OCI-LY7 (cell line): ENCODE data around the gene RPP30. TPM values are rescaled to one million over a fixed set of nuclear protein-coding genes. Genes with fewer than 3 reads are reported as not detected.

Experiments
- BruUV-seq: library from RNA; stranded (reverse); fragments of 400-500 nt; replicated peaks from 2 replicates; lab custom pipeline; 2021; lab: Mats Ljungman, UMichigan
- CTCF ChIA-PET: fragments of 300-600 bp; sonication (Branson Sonifier 250); formaldehyde crosslinking; loops from one replicate; lab custom pipeline; 2022; ENCODE audit warnings: antibody characterized with exemption; ENCODE audit not compliant: unreplicated experiment; lab: Charles Lee
- POLR2A ChIA-PET: fragments of 300-600 bp; sonication (Branson Sonifier 250); formaldehyde crosslinking; loops from one replicate; lab custom pipeline; 2022; ENCODE audit warnings: antibody characterized with exemption; lab: Charles Lee
- DNase-seq: peaks from one replicate; pipeline ENCODE4 v3.0.0-alpha.2; 2015; ENCODE audit warnings: low spot score
- H2AFZ ChIP-seq: fragments of 200-600 bp; sonication (generic), shearing (Covaris generic); 2 replicates; pipeline ENCODE4 v1.6.1; 2014; ENCODE audit warnings: mild to moderate bottlenecking, antibody characterized with exemption, low read length, moderate library complexity
- H3K27ac ChIP-seq: fragments of 200-600 bp; sonication (generic); 2 replicates; pipeline ENCODE4 v1.5.1; 2014; ENCODE audit warnings: mixed run types, low read depth, mild to moderate bottlenecking, moderate library complexity, low read length, inconsistent platforms; ENCODE audit not compliant: poor library complexity, severe bottlenecking
- H3K36me3 ChIP-seq: fragments of 200-600 bp; sonication (generic); 2 replicates; pipeline ENCODE4 v1.6.1; 2014; ENCODE audit warnings: mild to moderate bottlenecking, antibody characterized with exemption, low read length, moderate library complexity, mixed read lengths; ENCODE audit not compliant: insufficient read depth
- H3K4me1 ChIP-seq: fragments of 200-600 bp; sonication (generic); 2 replicates; pipeline ENCODE4 v1.5.1; 2014; ENCODE audit warnings: mild to moderate bottlenecking, low read length; ENCODE audit not compliant: insufficient read depth, poor library complexity, severe bottlenecking
- H3K4me2 ChIP-seq: fragments of 200-600 bp; sonication (generic); 2 replicates; pipeline ENCODE4 v1.6.1; 2014; ENCODE audit warnings: mild to moderate bottlenecking, low read length
- H3K4me3 ChIP-seq: fragments of 200-600 bp; sonication (generic); 2 replicates; pipeline ENCODE4 v1.5.1; 2014; ENCODE audit warnings: mild to moderate bottlenecking, low read depth, low read length; ENCODE audit not compliant: poor library complexity, severe bottlenecking
- H3K79me2 ChIP-seq: fragments of 200-600 bp; sonication (generic); 2 replicates; pipeline ENCODE4 v1.6.1; 2016; ENCODE audit warnings: low read depth, mild to moderate bottlenecking, low read length, moderate library complexity, mixed read lengths; ENCODE audit not compliant: insufficient read depth
- H3K9me2 ChIP-seq: fragments of 200-600 bp; sonication (generic); 2 replicates; pipeline ENCODE4 v1.6.1; 2016; ENCODE audit warnings: mild to moderate bottlenecking, low read length, mixed read lengths; ENCODE audit not compliant: insufficient read depth
- H3K9me3 ChIP-seq: fragments of 200-600 bp; sonication (generic); 2 replicates; pipeline ENCODE4 v1.6.1; 2014; ENCODE audit warnings: mild to moderate bottlenecking, mixed run types, low read length, mixed read lengths
- H4K20me1 ChIP-seq: fragments of 200-600 bp; sonication (generic); 2 replicates; pipeline ENCODE4 v1.6.1; 2014; ENCODE audit warnings: mild to moderate bottlenecking, antibody characterized with exemption, low read length, moderate library complexity, mixed read lengths; ENCODE audit not compliant: insufficient read depth
- CTCF ChIP-seq: fragments of 200-600 bp; sonication (generic); conservative IDR thresholded peaks from 2 replicates; pipeline ENCODE4 v1.5.1; 2014; ENCODE audit warnings: mild to moderate bottlenecking, antibody characterized with exemption, low read length, moderate library complexity, mixed read lengths
- EZH2phosphoT487 ChIP-seq: fragments of 200-600 bp; sonication (generic); IDR thresholded peaks from 2 replicates; pipeline ENCODE4 v1.6.1; 2018; ENCODE audit warnings: low read depth, borderline replicate concordance, mild to moderate bottlenecking, mixed run types, antibody characterized with exemption, low read length, moderate library complexity, mixed read lengths
- intact Hi-C: fragments of 100-400 bp; cut with micrococcal nuclease; formaldehyde crosslinking; loops from one replicate; pipeline ENCODE4 v1.10.0; 2022; ENCODE audit not compliant: unreplicated experiment
- total RNA-seq, 2 experiments: library from RNA; depleted of rRNA in 1 of 2; stranded (reverse); fragments of >200 nt in 1 of 2; shearing (Covaris generic) in 1 of 2; gene quantifications; 2 replicates each; pipeline ENCODE4 v1.2.3, GENCODE V29; 2014 to 2022

The RPP30 gene
- total RNA-seq, 2 experiments from 2014 or later = 34.3 to 50.4 TPM

GRCh38 chr10:90925079-90926029 lies 53.6 kb downstream of the RPP30 start:
- no peak overlapping the region for H3K4me3 ChIP-seq
- TF ChIP-seq EZH2phosphoT487 = no peak
- TF ChIP-seq CTCF = no peak
- H3K9me3 ChIP-seq = no peaks in the 10 kb centered on the region
- H3K36me3 ChIP-seq = no peaks in the 10 kb centered on the region
- H4K20me1 ChIP-seq = no peaks in the 10 kb centered on the region
- no peak overlapping the region for H2AFZ ChIP-seq
- H3K4me1 ChIP-seq = no peaks in the 10 kb centered on the region
- no peaks in the 10 kb centered on the region for H3K9me2 ChIP-seq
- intact Hi-C loops = no loop called here
- no peak overlapping the region for H3K4me2 ChIP-seq
- no peak overlapping the region for H3K27ac ChIP-seq
- POLR2A ChIA-PET = interaction anchor here (1.0 to 1.1 kb wide), 2 partner anchors 22 to 44 kb away, joined by 3 to 4 read pairs; no protein-coding TSS in a partner anchor
- no peaks in the 10 kb centered on the region for H3K79me2 ChIP-seq
- DNase-seq = no peak
- BruUV-seq = no TSS peak
- CTCF ChIA-PET = no interaction called here

GRCh38 chr10:90927293-90927692 lies 55.5 kb downstream of the RPP30 start:
- POLR2A ChIA-PET = no interaction called here
- intact Hi-C loops = no loop called here

More at GRCh38 chr10:90927293-90927692, 55.5 kb downstream of the RPP30 start:
- H3K4me1 ChIP-seq = no peaks in the 10 kb centered on the region
- no peak for TF ChIP-seq CTCF
- no peak for TF ChIP-seq EZH2phosphoT487
- H3K9me2 ChIP-seq = no peaks in the 10 kb centered on the region
- no peaks in the 10 kb centered on the region for H3K9me3 ChIP-seq
- H3K4me2 ChIP-seq = no peak overlapping the region
- H3K4me3 ChIP-seq = no peak overlapping the region
- no TSS peak for BruUV-seq
- H4K20me1 ChIP-seq = no peaks in the 10 kb centered on the region
- no peaks in the 10 kb centered on the region for H3K79me2 ChIP-seq
- H3K27ac ChIP-seq = no peak overlapping the region
- no peaks in the 10 kb centered on the region for H3K36me3 ChIP-seq
- CTCF ChIA-PET = no interaction called here
- H2AFZ ChIP-seq = no peak overlapping the region
- no peak for DNase-seq
